H9 (cell line): ENCODE results near the gene RALGAPB. TPM values are rescaled to one million over a fixed set of nuclear protein-coding genes. Genes with fewer than 3 reads are reported as not detected.

Source experiments
- DNase-seq: peaks from one replicate; pipeline ENCODE4 v3.0.0-alpha.2; 2017
- H2AFZ ChIP-seq: one replicate; pipeline ENCODE4 v1.6.1; 2013; ENCODE audit warnings: mild to moderate bottlenecking, low read length, control low read depth, moderate library complexity
- H2AK5ac ChIP-seq: 2 replicates; pipeline ENCODE4 v1.6.1; 2013; ENCODE audit warnings: low read length, control low read depth, mixed read lengths; ENCODE audit not compliant: insufficient read length
- H2BK120ac ChIP-seq: one replicate; pipeline ENCODE4 v1.6.1; 2013; ENCODE audit warnings: low read depth, mild to moderate bottlenecking, low read length, control low read depth, inconsistent platforms; ENCODE audit not compliant: poor library complexity, severe bottlenecking
- H2BK12ac ChIP-seq: 2 replicates; pipeline ENCODE4 v1.6.1; 2013; ENCODE audit warnings: low read length, control low read depth, mixed read lengths, low read depth; ENCODE audit not compliant: insufficient read length
- H2BK15ac ChIP-seq: 2 replicates; pipeline ENCODE4 v1.6.1; 2013; ENCODE audit warnings: low read depth, low read length, control low read depth
- H2BK20ac ChIP-seq: one replicate; pipeline ENCODE4 v1.6.1; 2013; ENCODE audit warnings: low read depth, mild to moderate bottlenecking, low read length, control low read depth, inconsistent platforms; ENCODE audit not compliant: poor library complexity, severe bottlenecking
- H2BK5ac ChIP-seq: 2 replicates; pipeline ENCODE4 v1.6.1; 2013; ENCODE audit warnings: low read length, control low read depth, mixed read lengths; ENCODE audit not compliant: insufficient read length
- H3K14ac ChIP-seq: 2 replicates; pipeline ENCODE4 v1.6.1; 2013; ENCODE audit warnings: low read length, control low read depth; ENCODE audit not compliant: insufficient read depth
- H3K18ac ChIP-seq: 2 replicates; pipeline ENCODE4 v1.6.1; 2013; ENCODE audit warnings: low read depth, mild to moderate bottlenecking, mixed read lengths, low read length, control low read depth; ENCODE audit not compliant: insufficient read length
- H3K23ac ChIP-seq: 2 replicates; pipeline ENCODE4 v1.6.1; 2013; ENCODE audit warnings: low read length, control low read depth, mixed read lengths, low read depth; ENCODE audit not compliant: insufficient read length
- H3K23me2 ChIP-seq: 2 replicates; pipeline ENCODE4 v1.6.1; 2013; ENCODE audit warnings: low read depth, mild to moderate bottlenecking, mixed read lengths, low read length, control low read depth; ENCODE audit not compliant: insufficient read length, poor library complexity, severe bottlenecking
- H3K27ac ChIP-seq: 2 replicates; pipeline ENCODE4 v1.5.1; 2013; ENCODE audit warnings: low read length, control low read depth, mixed read lengths, low read depth; ENCODE audit not compliant: insufficient read length
- H3K27me3 ChIP-seq: 2 replicates; pipeline ENCODE4 v1.6.1; 2013; ENCODE audit warnings: low read length, control low read depth, inconsistent platforms; ENCODE audit not compliant: insufficient read depth
- H3K4ac ChIP-seq: 2 replicates; pipeline ENCODE4 v1.6.1; 2013; ENCODE audit warnings: low read depth, mild to moderate bottlenecking, control low read depth, inconsistent platforms, low read length, moderate library complexity
- H3K4me1 ChIP-seq: 2 replicates; pipeline ENCODE4 v1.6.1; 2013; ENCODE audit warnings: low read length, control low read depth, inconsistent platforms; ENCODE audit not compliant: insufficient read depth
- H3K4me2 ChIP-seq: 2 replicates; pipeline ENCODE4 v1.6.1; 2013; ENCODE audit warnings: low read length, control low read depth, mixed read lengths; ENCODE audit not compliant: insufficient read length, insufficient read depth
- H3K56ac ChIP-seq: 2 replicates; pipeline ENCODE4 v1.6.1; 2013; ENCODE audit warnings: low read depth, mild to moderate bottlenecking, mixed read lengths, low read length, control low read depth; ENCODE audit not compliant: insufficient read length
- H3K79me1 ChIP-seq: 2 replicates; pipeline ENCODE4 v1.6.1; 2013; ENCODE audit warnings: low read depth, mild to moderate bottlenecking, moderate library complexity, low read length, control low read depth, inconsistent platforms; ENCODE audit not compliant: insufficient read depth, poor library complexity, severe bottlenecking
- H3K79me2 ChIP-seq: 2 replicates; pipeline ENCODE4 v1.6.1; 2013; ENCODE audit warnings: low read length, control low read depth, inconsistent platforms; ENCODE audit not compliant: insufficient read depth
- H3K9ac ChIP-seq: 2 replicates; pipeline ENCODE4 v1.6.1; 2013; ENCODE audit warnings: low read length, control low read depth, mixed read lengths; ENCODE audit not compliant: insufficient read length; ENCODE audit errors: extremely low read depth
- H3K9me3 ChIP-seq: one replicate; pipeline ENCODE4 v1.6.1; 2013; ENCODE audit warnings: low read depth, low read length, inconsistent platforms; ENCODE audit not compliant: control insufficient read depth
- H3T11ph ChIP-seq: one replicate; pipeline ENCODE4 v1.6.1; 2013; ENCODE audit warnings: mild to moderate bottlenecking, low read length, control low read depth, inconsistent platforms
- H4K20me1 ChIP-seq: one replicate; pipeline ENCODE4 v1.6.1; 2013; ENCODE audit not compliant: control insufficient read depth, insufficient read length, insufficient read depth
- H4K5ac ChIP-seq: 2 replicates; pipeline ENCODE4 v1.6.1; 2013; ENCODE audit warnings: low read depth, mild to moderate bottlenecking, mixed read lengths, low read length, control low read depth; ENCODE audit not compliant: insufficient read length
- H4K8ac ChIP-seq: replicated peaks from 2 replicates; pipeline ENCODE4 v1.6.1; 2013; ENCODE audit warnings: low read length, control low read depth, mixed read lengths, low read depth; ENCODE audit not compliant: insufficient read length
- H4K91ac ChIP-seq: 2 replicates; pipeline ENCODE4 v1.6.1; 2013; ENCODE audit warnings: low read depth, mild to moderate bottlenecking, moderate library complexity, mixed read lengths, low read length, control low read depth; ENCODE audit not compliant: insufficient read length
- H3K27ac Mint-ChIP-seq, 3 experiments: 2 replicates in 2 of 3; 3 replicates in 1 of 3; pipeline ENCODE4 v1.8.0; 2020 to 2021; ENCODE audit warnings: mixed read lengths in 3 of 3, mild to moderate bottlenecking in 1 of 3, moderate library complexity in 1 of 3
- H3K27me3 Mint-ChIP-seq: 2 replicates; pipeline ENCODE4 v1.8.0; 2021; ENCODE audit warnings: low read depth, mild to moderate bottlenecking, moderate library complexity, mixed read lengths
- H3K36me3 Mint-ChIP-seq, 3 experiments: 2 replicates in 2 of 3; 3 replicates in 1 of 3; pipeline ENCODE4 v1.8.0; 2020 to 2021; ENCODE audit warnings: low read depth in 3 of 3, mixed read lengths in 3 of 3; ENCODE audit not compliant: insufficient read depth in 1 of 3
- H3K4me1 Mint-ChIP-seq, 2 experiments: 2 replicates each; pipeline ENCODE4 v1.8.0; 2020; ENCODE audit warnings: mixed read lengths in 2 of 2
- H3K4me3 Mint-ChIP-seq, 2 experiments: 2 replicates in 1 of 2; 3 replicates in 1 of 2; pipeline ENCODE4 v1.8.0; 2020 to 2021; ENCODE audit warnings: mild to moderate bottlenecking in 2 of 2, mixed read lengths in 2 of 2, moderate library complexity in 1 of 2
- H3K9me3 Mint-ChIP-seq, 2 experiments: 2 replicates in 1 of 2; 3 replicates in 1 of 2; pipeline ENCODE4 v1.8.0; 2020; ENCODE audit warnings: mild to moderate bottlenecking in 2 of 2, mixed read lengths in 2 of 2, moderate library complexity in 1 of 2
- CTCF ChIP-seq: fragments of 200-600 bp; sonication (generic); conservative IDR thresholded peaks from 3 replicates; pipeline ENCODE4 v1.8.0; 2021; ENCODE audit warnings: antibody characterized with exemption, mild to moderate bottlenecking
- WGBS: extraction: QIAGEN DNeasy Blood & Tissue Kit; methylation state at CpG from one replicate; pipeline ENCODE4 v1.1.7; 2013; ENCODE audit warnings: missing lambda C conversion rate, low lambda C conversion rate, mixed read lengths; ENCODE audit not compliant: insufficient read length; ENCODE audit errors: extremely low coverage; 5-methylcytosine and 5-hydroxymethylcytosine counted together
- total RNA-seq: library from RNA; stranded (reverse); gene quantifications from 2 replicates; pipeline ENCODE4 v1.2.1, GENCODE V29; 2021

The RALGAPB gene
- total RNA-seq, 1 experiment from 2014 or later = 28.5 TPM

- Histone ChIP-seq H2BK15ac (no peak overlapping the region), H3T11ph (no peak overlapping the region), H3K4ac (no peak overlapping the region), H3K4me2 (no peak overlapping the region), H3K23me2 (no peaks in the 10 kb centered on the region), H2BK5ac (no peak overlapping the region), H3K18ac (no peak overlapping the region), H3K27me3 (no peaks in the 10 kb centered on the region), H3K56ac (no peak overlapping the region), H3K4me1 (no peaks in the 10 kb centered on the region), H3K9ac (no peak overlapping the region), H2AFZ (no peak overlapping the region), H4K20me1 (no peaks in the 10 kb centered on the region), H3K14ac (no peak overlapping the region), H3K23ac (no peak overlapping the region), H2BK20ac (no peak overlapping the region), H4K8ac (no peak overlapping the region), H4K91ac (no peak overlapping the region), H3K79me2 (no peaks in the 10 kb centered on the region), H2BK120ac (no peak overlapping the region), H3K79me1 (no peaks in the 10 kb centered on the region), H4K5ac (no peak overlapping the region), H2BK12ac (no peak overlapping the region), H2AK5ac (no peak overlapping the region), H3K27ac (no peak overlapping the region), H3K9me3 (no peaks in the 10 kb centered on the region)
- Mint-ChIP-seq H3K27ac (no peak overlapping the region), H3K4me1 (no peaks in the 10 kb centered on the region), H3K36me3 (no peaks in the 10 kb centered on the region; a peak in 1 of 7 replicates), H3K9me3 (peaks cover 6 to 8% of the 10 kb centered on the region in 2 experiments; a peak in 3 of 5 replicates), H3K4me3 (no peak overlapping the region), H3K27me3 (peaks cover 3% of the 10 kb centered on the region; the same call in 1 of the 2 replicates)
- DNase-seq = no peak
- TF ChIP-seq CTCF = no peak
- WGBS = no CpG with 5 or more reads among the region's 2 CpGs
These were observed 6.5 kb upstream of the RALGAPB start for GRCh38 chr20:38466171-38466570.
